SK-N-SH (cell line): ENCODE data around the gene SPATA12. TPM values are rescaled to one million over a fixed set of nuclear protein-coding genes. Genes with fewer than 3 reads are reported as not detected.

ENCODE experiments used
- CTCF ChIA-PET: fragments of 300-600, 350-600 bp; formaldehyde crosslinking; extraction: SDS; loops from one replicate; lab custom pipeline; 2021; lab: Yijun Ruan, JAX
- POLR2A ChIA-PET: fragments of 350-600 bp; sonication (Branson Sonifier 250); formaldehyde crosslinking; extraction: SDS; loops from one replicate; lab custom pipeline; 2020; ENCODE audit warnings: antibody characterized with exemption, inconsistent platforms; lab: Yijun Ruan, JAX
- DNase-seq: peaks from one replicate; pipeline ENCODE4 v3.0.0; 2012
- H2AFZ ChIP-seq: fragments of 200-600 bp; sonication (generic); 2 replicates; pipeline ENCODE4 v1.8.1; 2016; ENCODE audit warnings: antibody characterized with exemption, mild to moderate bottlenecking, low read depth
- H3F3A ChIP-seq: fragments of 200-600 bp; sonication (generic); replicated peaks from 2 replicates; pipeline ENCODE3; 2016; ENCODE audit warnings: antibody characterized with exemption, mild to moderate bottlenecking; ENCODE audit not compliant: insufficient read depth
- H3K27ac ChIP-seq, 2 experiments: fragments of 200-500 bp in 1 of 2; fragments of 200-600 bp in 1 of 2; sonication (Bioruptor generic) in 1 of 2; sonication (generic), shearing (Covaris generic) in 1 of 2; 2 replicates each; pipeline versions ENCODE4 v1.5.1 to v1.6.1; 2014 to 2016; ENCODE audit warnings: low read depth in 2 of 2, inconsistent platforms in 1 of 2, low read length in 1 of 2, mild to moderate bottlenecking in 1 of 2, mixed read lengths in 1 of 2
- H3K27me3 ChIP-seq: fragments of 200-600 bp; sonication (generic), shearing (Covaris generic); 2 replicates; pipeline ENCODE4 v1.6.1; 2016; ENCODE audit warnings: mixed run types; ENCODE audit not compliant: insufficient read depth
- H3K36me3 ChIP-seq, 2 experiments: fragments of 200-500 bp in 1 of 2; fragments of 200-600 bp in 1 of 2; sonication (Bioruptor generic) in 1 of 2; sonication (generic) in 1 of 2; replicated peaks in 1 of 2; 2 replicates each; pipeline versions ENCODE3 to v1.5.1; 2014 to 2016; ENCODE audit warnings: low read length in 1 of 2, mild to moderate bottlenecking in 1 of 2; ENCODE audit not compliant: insufficient read depth in 2 of 2, control insufficient read depth in 1 of 2
- H3K4me1 ChIP-seq, 2 experiments: fragments of 200-500 bp in 1 of 2; fragments of 200-600 bp in 1 of 2; sonication (Bioruptor generic) in 1 of 2; sonication (generic), shearing (Covaris generic) in 1 of 2; 2 replicates each; pipeline versions ENCODE4 v1.5.1 to v1.6.1; 2014 to 2016; ENCODE audit warnings: low read depth in 1 of 2, low read length in 1 of 2, mixed run types in 1 of 2; ENCODE audit not compliant: insufficient read depth in 2 of 2, control insufficient read depth in 1 of 2
- H3K4me2 ChIP-seq: fragments of 200-600 bp; sonication (generic), shearing (Covaris generic); 2 replicates; pipeline ENCODE4 v1.6.1; 2017; ENCODE audit warnings: mixed run types
- H3K4me3 ChIP-seq, 2 experiments: fragments of 200-500 bp in 1 of 2; fragments of 200-600 bp in 1 of 2; sonication (Bioruptor generic) in 1 of 2; sonication (generic), shearing (Covaris generic) in 1 of 2; 2 replicates each; pipeline versions ENCODE4 v1.5.1 to v1.8.1; 2014 to 2016; ENCODE audit warnings: low read depth in 2 of 2, inconsistent platforms in 1 of 2, low read length in 1 of 2, mild to moderate bottlenecking in 1 of 2, mixed read lengths in 1 of 2, moderate library complexity in 1 of 2
- H3K79me2 ChIP-seq: fragments of 200-600 bp; sonication (generic); 2 replicates; pipeline ENCODE4 v1.8.1; 2017; ENCODE audit warnings: mild to moderate bottlenecking; ENCODE audit not compliant: insufficient read depth
- H3K9ac ChIP-seq: fragments of 200-600 bp; sonication (generic); 2 replicates; pipeline ENCODE4 v1.6.1; 2017; ENCODE audit warnings: mixed run types
- H3K9me2 ChIP-seq: fragments of 200-600 bp; sonication (generic); 2 replicates; pipeline ENCODE4 v1.6.1; 2017; ENCODE audit warnings: mixed run types
- H3K9me3 ChIP-seq: fragments of 200-600 bp; sonication (generic); 2 replicates; pipeline ENCODE4 v1.6.1; 2017; ENCODE audit warnings: mixed run types, mild to moderate bottlenecking, moderate library complexity
- H4K20me1 ChIP-seq: fragments of 200-600 bp; sonication (generic); 2 replicates; pipeline ENCODE4 v1.6.1; 2017; ENCODE audit warnings: mild to moderate bottlenecking, mixed run types; ENCODE audit not compliant: insufficient read depth
- EP300 ChIP-seq, 2 experiments: IDR thresholded peaks; 2 replicates each; pipeline versions ENCODE4 v1.4.0 to v1.6.1; 2012; ENCODE audit warnings: borderline replicate concordance in 1 of 2, low read depth in 1 of 2, low read length in 1 of 2
- EZH2phosphoT487 ChIP-seq: fragments of 200-600 bp; sonication (generic); IDR thresholded peaks from 2 replicates; pipeline ENCODE4 v1.6.1; 2017; ENCODE audit warnings: low read depth, mixed run types, mild to moderate bottlenecking, antibody characterized with exemption, moderate library complexity, borderline replicate concordance
- FOXJ3 ChIP-seq: sonication (generic); formaldehyde crosslinking; IDR thresholded peaks from 2 replicates; pipeline ENCODE4 v1.5.1; 2020; ENCODE audit warnings: mild to moderate bottlenecking, missing genetic modification reagents
- FOXM1 ChIP-seq: IDR thresholded peaks from 2 replicates; pipeline ENCODE4 v1.4.0; 2012; ENCODE audit warnings: low read depth, mild to moderate bottlenecking
- GABPA ChIP-seq: IDR thresholded peaks from 2 replicates; pipeline ENCODE4 v1.4.0; 2012; ENCODE audit warnings: low read depth, mild to moderate bottlenecking
- MEF2A ChIP-seq: IDR thresholded peaks from 2 replicates; pipeline ENCODE4 v1.4.0; 2012; ENCODE audit warnings: low read depth, borderline replicate concordance
- MXI1 ChIP-seq: IDR thresholded peaks from 2 replicates; pipeline ENCODE4 v1.6.1; 2012; ENCODE audit warnings: mild to moderate bottlenecking, low read depth, low read length, improper control_type of control experiment
- NRF1 ChIP-seq: IDR thresholded peaks from 2 replicates; pipeline ENCODE4 v1.6.1; 2012; ENCODE audit warnings: low read depth, mild to moderate bottlenecking, low read length
- POLR2AphosphoS5 ChIP-seq: IDR thresholded peaks from 2 replicates; pipeline ENCODE4 v1.6.1; 2012; ENCODE audit warnings: low read depth, low read length
- RAD21 ChIP-seq: IDR thresholded peaks from 2 replicates; pipeline ENCODE4 v1.6.1; 2012; ENCODE audit warnings: mild to moderate bottlenecking, low read length
- RFX5 ChIP-seq: IDR thresholded peaks from 2 replicates; pipeline ENCODE4 v1.6.1; 2012; ENCODE audit warnings: mild to moderate bottlenecking, improper control_type of control experiment, low read length
- SMC3 ChIP-seq: IDR thresholded peaks from 2 replicates; pipeline ENCODE4 v1.6.1; 2012; ENCODE audit warnings: low read depth, low read length, improper control_type of control experiment
- TAF1 ChIP-seq: IDR thresholded peaks from 2 replicates; pipeline ENCODE4 v1.6.1; 2012; ENCODE audit warnings: low read depth, mild to moderate bottlenecking, low read length, moderate library complexity, borderline replicate concordance
- TEAD4 ChIP-seq: IDR thresholded peaks from 2 replicates; pipeline ENCODE4 v1.4.0; 2012; ENCODE audit warnings: mild to moderate bottlenecking, borderline replicate concordance; ENCODE audit not compliant: insufficient read depth
- YY1 ChIP-seq: IDR thresholded peaks from 2 replicates; pipeline ENCODE4 v1.4.0; 2012; ENCODE audit warnings: low read depth, mild to moderate bottlenecking
- WGBS: methylation state at CpG from one replicate; pipeline ENCODE4 v1.1.6; 2017; ENCODE audit warnings: low lambda C conversion rate; 5-methylcytosine and 5-hydroxymethylcytosine counted together
- polyA plus RNA-seq, 3 experiments: library from polyadenylated mRNA; depleted of rRNA; stranded (reverse); fragments of >200 nt; gene quantifications; 2 replicates each; pipeline ENCODE4 v1.2.3, GENCODE V29; 2012
- TF ChIP-seq, protein P1 (sequence below): IDR thresholded peaks from 2 replicates; pipeline ENCODE4; 2012
- TF ChIP-seq, protein P2 (sequence below): IDR thresholded peaks from 2 replicates; pipeline ENCODE4 v1.4.0; 2012; ENCODE audit warnings: low read depth, borderline replicate concordance
- TF ChIP-seq, protein P3 (sequence below): fragments of 200-600 bp; sonication (generic); IDR thresholded peaks from 2 replicates; pipeline ENCODE4 v1.6.1; 2017; ENCODE audit warnings: antibody characterized with exemption, mild to moderate bottlenecking, moderate library complexity
- TF ChIP-seq, protein P4 (sequence below): IDR thresholded peaks from 2 replicates; pipeline ENCODE4 v1.4.0; 2012; ENCODE audit warnings: low read depth
- TF ChIP-seq, protein P5 (sequence below): fragments of 150-350 bp; IDR thresholded peaks from 2 replicates; pipeline ENCODE4 v1.6.1; 2016; ENCODE audit warnings: mild to moderate bottlenecking, low read depth, low read length
- TF ChIP-seq, protein P6 (sequence below): IDR thresholded peaks from 2 replicates; pipeline ENCODE4 v1.6.1; 2012; ENCODE audit warnings: mild to moderate bottlenecking, low read depth, low read length, moderate library complexity

SPATA12 gene
- polyA plus RNA-seq, 1 of the 3 experiments (the other 2 are of a cell fraction): 0.33 TPM

DNA sequence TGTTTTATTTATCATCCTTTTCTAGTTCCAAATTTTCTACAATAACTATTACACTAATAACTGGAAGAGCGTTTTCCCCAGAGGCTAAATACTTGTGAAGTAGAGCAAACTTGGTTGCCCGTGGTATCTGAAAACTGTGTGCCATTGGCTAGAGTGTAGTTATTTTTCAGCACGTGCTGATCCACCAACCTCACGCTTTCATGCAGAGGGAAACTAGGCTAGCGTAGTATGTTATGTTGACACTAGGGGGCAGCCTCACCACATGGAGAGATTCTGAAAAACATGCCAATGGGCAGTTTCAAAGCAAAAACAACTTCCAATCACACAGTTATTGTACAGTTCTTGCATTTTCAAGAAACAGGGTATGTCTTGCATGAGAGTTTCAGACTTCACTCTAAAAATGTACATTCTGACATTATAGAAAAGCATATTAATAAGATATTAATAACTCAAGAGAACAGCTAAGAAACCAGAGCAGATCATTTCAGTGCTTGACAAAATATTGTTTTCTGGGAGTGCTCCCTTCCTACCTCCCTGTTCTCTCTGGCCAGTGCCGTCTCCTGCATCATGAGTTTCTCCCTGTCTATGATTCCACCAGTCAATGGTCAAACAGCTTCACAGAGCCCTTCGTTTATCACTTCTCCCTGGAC lies 39.7 kb downstream of the SPATA12 start:
- Histone ChIP-seq H2AFZ (no peak overlapping the region), H4K20me1 (no peaks in the 10 kb centered on the region), H3F3A (no peaks in the 10 kb centered on the region), H3K27ac (peak overlapping the region in 1 of 2 experiments; percentile 78; a peak in 2 of 4 replicates), H3K9me3 (no peaks in the 10 kb centered on the region), H3K4me2 (no peak overlapping the region), H3K79me2 (no peaks in the 10 kb centered on the region), H3K9ac (no peak overlapping the region), H3K4me3 (peak overlapping the region in 1 of 2 experiments; percentile 7; a peak in 1 of 4 replicates), H3K27me3 (no peaks in the 10 kb centered on the region), H3K4me1 (peaks cover 0 to 7% of the 10 kb centered on the region in 2 experiments; a peak in 2 of 4 replicates), H3K36me3 (peaks cover 0 to 34% of the 10 kb centered on the region in 2 experiments), H3K9me2 (no peaks in the 10 kb centered on the region)
- POLR2A ChIA-PET: interaction anchor here (1.5 kb wide), 1 partner anchor 456 kb away, joined by 3 read pairs; the partner anchor contains the start of gene PDE12
- 13% methylated on average over 7 of the region's 7 CpGs for WGBS
- CTCF ChIA-PET: interaction anchor here (0.6 to 6.1 kb wide), 40 partner anchors 10 to 499 kb away, joined by 3 to 52 read pairs (median 5); partner anchors contain the start of genes APPL1 and PDE12
- DNase-seq: peak; percentile 75
- TF ChIP-seq EZH2phosphoT487: no peak
- no peak for TF ChIP-seq EP300 (IDR thresholded peaks at IDR 0.05; ENCODE audit: borderline replicate concordance in 1 of 2, low read depth in 1 of 2, low read length in 1 of 2)
- TF ChIP-seq RFX5: 0 out of 2 replicates have a peak, but pooled peaks have one; percentile 26
- TF ChIP-seq GABPA: no peak
- TF ChIP-seq, protein P1, sequence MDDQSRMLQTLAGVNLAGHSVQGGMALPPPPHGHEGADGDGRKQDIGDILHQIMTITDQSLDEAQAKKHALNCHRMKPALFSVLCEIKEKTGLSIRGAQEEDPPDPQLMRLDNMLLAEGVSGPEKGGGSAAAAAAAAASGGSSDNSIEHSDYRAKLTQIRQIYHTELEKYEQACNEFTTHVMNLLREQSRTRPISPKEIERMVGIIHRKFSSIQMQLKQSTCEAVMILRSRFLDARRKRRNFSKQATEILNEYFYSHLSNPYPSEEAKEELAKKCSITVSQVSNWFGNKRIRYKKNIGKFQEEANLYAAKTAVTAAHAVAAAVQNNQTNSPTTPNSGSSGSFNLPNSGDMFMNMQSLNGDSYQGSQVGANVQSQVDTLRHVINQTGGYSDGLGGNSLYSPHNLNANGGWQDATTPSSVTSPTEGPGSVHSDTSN: no peak
- TF ChIP-seq FOXJ3 (CRISPR knock-in tag): no peak
- no peak for TF ChIP-seq YY1
- TF ChIP-seq TAF1: no peak
- TF ChIP-seq MEF2A: no peak
- TF ChIP-seq SMC3: peak; percentile 92
- TF ChIP-seq, protein P2, sequence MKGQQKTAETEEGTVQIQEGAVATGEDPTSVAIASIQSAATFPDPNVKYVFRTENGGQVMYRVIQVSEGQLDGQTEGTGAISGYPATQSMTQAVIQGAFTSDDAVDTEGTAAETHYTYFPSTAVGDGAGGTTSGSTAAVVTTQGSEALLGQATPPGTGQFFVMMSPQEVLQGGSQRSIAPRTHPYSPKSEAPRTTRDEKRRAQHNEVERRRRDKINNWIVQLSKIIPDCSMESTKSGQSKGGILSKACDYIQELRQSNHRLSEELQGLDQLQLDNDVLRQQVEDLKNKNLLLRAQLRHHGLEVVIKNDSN: no peak
- TF ChIP-seq, protein P3, sequence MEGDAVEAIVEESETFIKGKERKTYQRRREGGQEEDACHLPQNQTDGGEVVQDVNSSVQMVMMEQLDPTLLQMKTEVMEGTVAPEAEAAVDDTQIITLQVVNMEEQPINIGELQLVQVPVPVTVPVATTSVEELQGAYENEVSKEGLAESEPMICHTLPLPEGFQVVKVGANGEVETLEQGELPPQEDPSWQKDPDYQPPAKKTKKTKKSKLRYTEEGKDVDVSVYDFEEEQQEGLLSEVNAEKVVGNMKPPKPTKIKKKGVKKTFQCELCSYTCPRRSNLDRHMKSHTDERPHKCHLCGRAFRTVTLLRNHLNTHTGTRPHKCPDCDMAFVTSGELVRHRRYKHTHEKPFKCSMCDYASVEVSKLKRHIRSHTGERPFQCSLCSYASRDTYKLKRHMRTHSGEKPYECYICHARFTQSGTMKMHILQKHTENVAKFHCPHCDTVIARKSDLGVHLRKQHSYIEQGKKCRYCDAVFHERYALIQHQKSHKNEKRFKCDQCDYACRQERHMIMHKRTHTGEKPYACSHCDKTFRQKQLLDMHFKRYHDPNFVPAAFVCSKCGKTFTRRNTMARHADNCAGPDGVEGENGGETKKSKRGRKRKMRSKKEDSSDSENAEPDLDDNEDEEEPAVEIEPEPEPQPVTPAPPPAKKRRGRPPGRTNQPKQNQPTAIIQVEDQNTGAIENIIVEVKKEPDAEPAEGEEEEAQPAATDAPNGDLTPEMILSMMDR: peak; percentile 90
- TF ChIP-seq, protein P4, sequence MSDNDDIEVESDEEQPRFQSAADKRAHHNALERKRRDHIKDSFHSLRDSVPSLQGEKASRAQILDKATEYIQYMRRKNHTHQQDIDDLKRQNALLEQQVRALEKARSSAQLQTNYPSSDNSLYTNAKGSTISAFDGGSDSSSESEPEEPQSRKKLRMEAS: peak; percentile 35; the same call in 1 of the 2 replicates
- peak; percentile 39; the same call in 1 of the 2 replicates for TF ChIP-seq MXI1
- TF ChIP-seq TEAD4: no peak
- TF ChIP-seq, protein P5, sequence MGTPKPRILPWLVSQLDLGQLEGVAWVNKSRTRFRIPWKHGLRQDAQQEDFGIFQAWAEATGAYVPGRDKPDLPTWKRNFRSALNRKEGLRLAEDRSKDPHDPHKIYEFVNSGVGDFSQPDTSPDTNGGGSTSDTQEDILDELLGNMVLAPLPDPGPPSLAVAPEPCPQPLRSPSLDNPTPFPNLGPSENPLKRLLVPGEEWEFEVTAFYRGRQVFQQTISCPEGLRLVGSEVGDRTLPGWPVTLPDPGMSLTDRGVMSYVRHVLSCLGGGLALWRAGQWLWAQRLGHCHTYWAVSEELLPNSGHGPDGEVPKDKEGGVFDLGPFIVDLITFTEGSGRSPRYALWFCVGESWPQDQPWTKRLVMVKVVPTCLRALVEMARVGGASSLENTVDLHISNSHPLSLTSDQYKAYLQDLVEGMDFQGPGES: no peak
- TF ChIP-seq POLR2AphosphoS5: no peak
- TF ChIP-seq, protein P6, sequence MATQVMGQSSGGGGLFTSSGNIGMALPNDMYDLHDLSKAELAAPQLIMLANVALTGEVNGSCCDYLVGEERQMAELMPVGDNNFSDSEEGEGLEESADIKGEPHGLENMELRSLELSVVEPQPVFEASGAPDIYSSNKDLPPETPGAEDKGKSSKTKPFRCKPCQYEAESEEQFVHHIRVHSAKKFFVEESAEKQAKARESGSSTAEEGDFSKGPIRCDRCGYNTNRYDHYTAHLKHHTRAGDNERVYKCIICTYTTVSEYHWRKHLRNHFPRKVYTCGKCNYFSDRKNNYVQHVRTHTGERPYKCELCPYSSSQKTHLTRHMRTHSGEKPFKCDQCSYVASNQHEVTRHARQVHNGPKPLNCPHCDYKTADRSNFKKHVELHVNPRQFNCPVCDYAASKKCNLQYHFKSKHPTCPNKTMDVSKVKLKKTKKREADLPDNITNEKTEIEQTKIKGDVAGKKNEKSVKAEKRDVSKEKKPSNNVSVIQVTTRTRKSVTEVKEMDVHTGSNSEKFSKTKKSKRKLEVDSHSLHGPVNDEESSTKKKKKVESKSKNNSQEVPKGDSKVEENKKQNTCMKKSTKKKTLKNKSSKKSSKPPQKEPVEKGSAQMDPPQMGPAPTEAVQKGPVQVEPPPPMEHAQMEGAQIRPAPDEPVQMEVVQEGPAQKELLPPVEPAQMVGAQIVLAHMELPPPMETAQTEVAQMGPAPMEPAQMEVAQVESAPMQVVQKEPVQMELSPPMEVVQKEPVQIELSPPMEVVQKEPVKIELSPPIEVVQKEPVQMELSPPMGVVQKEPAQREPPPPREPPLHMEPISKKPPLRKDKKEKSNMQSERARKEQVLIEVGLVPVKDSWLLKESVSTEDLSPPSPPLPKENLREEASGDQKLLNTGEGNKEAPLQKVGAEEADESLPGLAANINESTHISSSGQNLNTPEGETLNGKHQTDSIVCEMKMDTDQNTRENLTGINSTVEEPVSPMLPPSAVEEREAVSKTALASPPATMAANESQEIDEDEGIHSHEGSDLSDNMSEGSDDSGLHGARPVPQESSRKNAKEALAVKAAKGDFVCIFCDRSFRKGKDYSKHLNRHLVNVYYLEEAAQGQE: no peak
- TF ChIP-seq RAD21: peak; percentile 97
- TF ChIP-seq NRF1: 0 out of 2 replicates have a peak, but pooled peaks have one; percentile 5
- no peak for TF ChIP-seq FOXM1
